H1 (cell line): Measurements from ENCODE around the gene MGME1. TPM values are rescaled to one million over a fixed set of nuclear protein-coding genes. Genes with fewer than 3 reads are reported as not detected.

Source experiments
- CTCF ChIA-PET: fragments of 300-600 bp; sonication (Branson Sonifier 250); formaldehyde crosslinking; loops from one replicate; lab custom pipeline; 2021; ENCODE audit not compliant: partially characterized antibody; lab: Charles Lee
- POLR2A ChIA-PET: fragments of 300-600 bp; sonication (Branson Sonifier 250); formaldehyde crosslinking; loops from one replicate; lab custom pipeline; 2021; ENCODE audit warnings: inconsistent platforms; ENCODE audit not compliant: partially characterized antibody; lab: Charles Lee
- DNase-seq, 2 experiments: peaks; one replicate each; pipeline versions ENCODE4 v3.0.0 to v3.0.0-alpha.2; 2010 to 2022; ENCODE audit warnings: low spot score in 2 of 2, low read depth in 1 of 2, mixed read lengths in 1 of 2
- FAIRE-seq: peaks from 2 replicates; lab custom pipeline; 2011; peaks lifted over from hg19 to GRCh38; lab: Jason Lieb, UNC
- H2AFZ ChIP-seq: 2 replicates; pipeline ENCODE4 v1.8.1; 2012; ENCODE audit warnings: low read length, inconsistent platforms
- H2AK5ac ChIP-seq: 2 replicates; pipeline ENCODE4 v1.6.1; 2013; ENCODE audit warnings: low read depth, low read length
- H2BK120ac ChIP-seq: replicated peaks from 2 replicates; pipeline ENCODE3; 2013; ENCODE audit warnings: low read depth, low read length, inconsistent platforms
- H2BK12ac ChIP-seq: 2 replicates; pipeline ENCODE4 v1.6.1; 2013; ENCODE audit warnings: low read depth, low read length
- H2BK15ac ChIP-seq: 2 replicates; pipeline ENCODE4 v1.6.1; 2013; ENCODE audit warnings: low read length
- H2BK20ac ChIP-seq: 2 replicates; pipeline ENCODE4 v1.6.1; 2013; ENCODE audit warnings: low read length
- H2BK5ac ChIP-seq: 2 replicates; pipeline ENCODE4 v1.6.1; 2013; ENCODE audit warnings: low read depth, low read length
- H3K14ac ChIP-seq: 2 replicates; pipeline ENCODE4 v1.6.1; 2013; ENCODE audit warnings: inconsistent platforms; ENCODE audit not compliant: insufficient read length
- H3K18ac ChIP-seq: 2 replicates; pipeline ENCODE4 v1.6.1; 2013; ENCODE audit warnings: low read length; ENCODE audit errors: extremely low read depth
- H3K23ac ChIP-seq: 2 replicates; pipeline ENCODE4 v1.6.1; 2013; ENCODE audit warnings: inconsistent platforms; ENCODE audit not compliant: insufficient read length
- H3K23me2 ChIP-seq: 2 replicates; pipeline ENCODE4 v1.6.1; 2013; ENCODE audit warnings: low read depth, low read length
- H3K27ac ChIP-seq: 2 replicates; pipeline ENCODE4 v1.6.1; 2011; ENCODE audit warnings: low read depth, low read length, inconsistent platforms
- H3K27me3 ChIP-seq, 4 experiments: replicated peaks in 1 of 4; 1 replicate in 1 of 4; 2 replicates in 3 of 4; pipeline versions ENCODE4 v1.6.1 to v1.8.1; 2011 to 2013; ENCODE audit warnings: low read length in 3 of 4, mild to moderate bottlenecking in 3 of 4, inconsistent platforms in 2 of 4, mixed read lengths in 2 of 4, moderate library complexity in 1 of 4; ENCODE audit not compliant: control insufficient read depth in 3 of 4, insufficient read depth in 3 of 4; ENCODE audit errors: extremely low read depth in 1 of 4
- H3K36me3 ChIP-seq, 4 experiments: 2 replicates each; pipeline versions ENCODE4 v1.6.1 to v1.8.1; 2011 to 2013; ENCODE audit warnings: mild to moderate bottlenecking in 4 of 4, low read length in 3 of 4, moderate library complexity in 2 of 4, control low read depth in 1 of 4, inconsistent platforms in 1 of 4; ENCODE audit not compliant: insufficient read depth in 4 of 4, control insufficient read depth in 2 of 4
- H3K4ac ChIP-seq: replicated peaks from 2 replicates; pipeline ENCODE3; 2013; ENCODE audit warnings: low read length, low read depth, mixed read lengths, inconsistent platforms; ENCODE audit not compliant: insufficient read length
- H3K4me1 ChIP-seq, 4 experiments: replicated peaks in 1 of 4; 1 replicate in 1 of 4; 2 replicates in 3 of 4; pipeline versions ENCODE4 v1.6.1 to v1.8.1; 2011 to 2013; ENCODE audit warnings: low read length in 3 of 4, inconsistent platforms in 2 of 4, mixed read lengths in 1 of 4; ENCODE audit not compliant: insufficient read depth in 4 of 4, control insufficient read depth in 3 of 4
- H3K4me2 ChIP-seq, 2 experiments: 2 replicates each; pipeline versions ENCODE4 v1.6.1 to v1.8.1; 2011 to 2013; ENCODE audit warnings: low read depth in 2 of 2, low read length in 2 of 2, control low read depth in 1 of 2, inconsistent platforms in 1 of 2, mild to moderate bottlenecking in 1 of 2; ENCODE audit not compliant: insufficient read depth in 1 of 2
- H3K4me3 ChIP-seq, 4 experiments: fragments of 200-600, 300-600 bp in 1 of 4; sonication (generic), shearing (Covaris generic), sonication (Bioruptor Twin) in 1 of 4; 2 replicates each; pipeline versions ENCODE4 v1.5.1 to v1.8.1; 2011 to 2016; ENCODE audit warnings: low read length in 4 of 4, low read depth in 3 of 4, control low read depth in 2 of 4, inconsistent platforms in 2 of 4, mild to moderate bottlenecking in 2 of 4, mixed read lengths in 1 of 4, moderate library complexity in 1 of 4; ENCODE audit not compliant: insufficient read depth in 2 of 4; ENCODE audit errors: extremely low read depth in 1 of 4
- H3K56ac ChIP-seq: replicated peaks from 2 replicates; pipeline ENCODE3; 2013; ENCODE audit warnings: low read depth, mild to moderate bottlenecking, mixed read lengths, low read length, inconsistent platforms; ENCODE audit not compliant: insufficient read length
- H3K79me1 ChIP-seq: 2 replicates; pipeline ENCODE4 v1.6.1; 2013; ENCODE audit warnings: low read depth, low read length, control low read depth
- H3K79me2 ChIP-seq, 2 experiments: 2 replicates each; pipeline versions ENCODE4 v1.6.1 to v1.8.1; 2012 to 2013; ENCODE audit warnings: low read length in 2 of 2, mild to moderate bottlenecking in 2 of 2, inconsistent platforms in 1 of 2; ENCODE audit not compliant: insufficient read depth in 2 of 2, control insufficient read depth in 1 of 2
- H3K9ac ChIP-seq, 4 experiments: replicated peaks in 1 of 4; 1 replicate in 1 of 4; 2 replicates in 3 of 4; pipeline versions ENCODE4 v1.6.1 to v1.8.1; 2011 to 2013; ENCODE audit warnings: low read depth in 3 of 4, low read length in 3 of 4, control low read depth in 2 of 4, mild to moderate bottlenecking in 2 of 4, moderate library complexity in 2 of 4, inconsistent platforms in 1 of 4; ENCODE audit errors: extremely low read depth in 1 of 4
- H3K9me3 ChIP-seq, 2 experiments: 2 replicates each; pipeline versions ENCODE4 v1.6.1 to v1.8.1; 2012 to 2013; ENCODE audit warnings: mild to moderate bottlenecking in 2 of 2, moderate library complexity in 2 of 2, control low read depth in 1 of 2, inconsistent platforms in 1 of 2, low read depth in 1 of 2, low read length in 1 of 2, mixed read lengths in 1 of 2; ENCODE audit not compliant: insufficient read depth in 2 of 2
- H4K20me1 ChIP-seq, 2 experiments: replicated peaks in 1 of 2; 2 replicates each; pipeline versions ENCODE3 to v1.8.1; 2011 to 2013; ENCODE audit warnings: inconsistent platforms in 2 of 2, low read length in 2 of 2, mild to moderate bottlenecking in 1 of 2; ENCODE audit not compliant: insufficient read depth in 2 of 2, control insufficient read depth in 1 of 2
- H4K5ac ChIP-seq: 2 replicates; pipeline ENCODE4 v1.6.1; 2013; ENCODE audit warnings: low read length, low read depth, mixed read lengths, inconsistent platforms; ENCODE audit not compliant: insufficient read length
- H4K8ac ChIP-seq: 2 replicates; pipeline ENCODE4 v1.8.0; 2013; ENCODE audit warnings: mild to moderate bottlenecking, moderate library complexity, low read length, inconsistent platforms; ENCODE audit not compliant: insufficient read depth; ENCODE audit errors: extremely low read depth
- H4K91ac ChIP-seq: replicated peaks from 2 replicates; pipeline ENCODE3; 2013; ENCODE audit warnings: low read length, mixed read lengths, inconsistent platforms; ENCODE audit not compliant: insufficient read length
- BCL11A ChIP-seq, 2 experiments: IDR thresholded peaks; one replicate each; pipeline ENCODE4 v1.6.1; 2011; ENCODE audit warnings: low read depth in 2 of 2, low read length in 2 of 2, mild to moderate bottlenecking in 2 of 2
- EP300 ChIP-seq, 2 experiments: IDR thresholded peaks; 1 replicate in 1 of 2; 2 replicates in 1 of 2; pipeline ENCODE4 v1.6.1; 2011 to 2012; ENCODE audit warnings: low read depth in 2 of 2, low read length in 2 of 2, mild to moderate bottlenecking in 2 of 2, borderline replicate concordance in 1 of 2, inconsistent platforms in 1 of 2, moderate library complexity in 1 of 2
- WGBS, 2 experiments: shearing (Covaris generic) in 1 of 2; methylation state at CpG; one replicate each; pipeline versions ENCODE4 v1.1.6 to v1.1.7; 2013 to 2015; ENCODE audit warnings: low lambda C conversion rate in 2 of 2, mixed read lengths in 2 of 2, inconsistent platforms in 1 of 2, low coverage in 1 of 2, missing lambda C conversion rate in 1 of 2; ENCODE audit not compliant: insufficient replicate concordance in 2 of 2, insufficient coverage in 1 of 2, insufficient read length in 1 of 2; ENCODE audit errors: extremely low coverage in 1 of 2, missing lambda C conversion rate in 1 of 2; 5-methylcytosine and 5-hydroxymethylcytosine counted together
- polyA plus RNA-seq, 7 experiments: library from polyadenylated mRNA; depleted of rRNA in 3 of 7; stranded (reverse) in 5 of 7; unstranded in 2 of 7; fragments of >200 nt in 5 of 7; fragments of 200-250 nt in 2 of 7; gene quantifications; 1 replicate in 5 of 7; 2 replicates in 1 of 7; 4 replicates in 1 of 7; pipeline versions ENCODE4 v1.2.1 to v1.2.3, GENCODE V29; 2011 to 2013; ENCODE audit warnings: missing spikeins in 2 of 7, mixed read lengths in 2 of 7
- total RNA-seq: library from RNA; stranded (reverse); fragmentation: NEBNext Ultra II Directional; extraction: Animal tissue kit (Norgen Biotek cat#: 25700); gene quantifications from 2 replicates; pipeline ENCODE4 v1.2.1, GENCODE V29; 2021

The MGME1 gene
- total and polyA plus RNA-seq, 2 of the 8 experiments (the other 6 are each of a cell fraction or from before 2014, with no cell fraction given), result 27.7 to 59.0 TPM

DNA sequence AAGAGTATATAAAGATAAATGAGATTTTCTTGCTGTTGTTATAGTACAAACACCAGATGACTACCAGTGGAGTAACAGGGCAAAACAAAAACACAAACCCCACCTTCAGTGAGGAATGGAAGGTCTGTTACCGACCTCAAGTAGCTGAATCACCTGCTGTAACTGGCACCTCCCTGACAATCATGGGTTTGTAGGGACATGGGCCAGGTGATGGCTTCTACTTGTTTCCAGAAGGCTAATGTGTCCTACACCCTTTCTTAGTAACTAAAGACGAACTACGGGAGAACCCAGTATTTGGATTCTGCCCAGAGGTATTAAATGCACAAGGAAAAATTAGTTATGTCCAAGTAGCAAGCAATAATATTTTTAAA is 27.0 kb upstream of the MGME1 start:
- ChIA-PET POLR2A (interaction anchor here (0.6 to 1.8 kb wide), 8 partner anchors 15 to 168 kb away, joined by 3 to 6 read pairs (median 4); partner anchors contain the start of genes MGME1 and SNX5), CTCF (interaction anchor here (1.2 kb wide), 1 partner anchor 304 kb away, joined by 4 read pairs; no protein-coding TSS in a partner anchor)
- Histone ChIP-seq H2BK15ac (no peak overlapping the region), H3K23me2 (no peaks in the 10 kb centered on the region), H2AK5ac (no peak overlapping the region), H4K20me1 (peaks cover 7 to 27% of the 10 kb centered on the region in 2 experiments), H3K27me3 (no peaks in the 10 kb centered on the region), H2BK5ac (no peak overlapping the region), H3K4ac (no peak overlapping the region), H3K9me3 (no peaks in the 10 kb centered on the region), H3K18ac (no peak overlapping the region), H3K79me1 (no peaks in the 10 kb centered on the region; the same call in 1 of the 2 replicates), H4K91ac (no peak overlapping the region), H4K5ac (no peak overlapping the region), H2BK12ac (no peak overlapping the region), H3K36me3 (peaks cover 29 to 60% (median 51%) of the 10 kb centered on the region in 4 experiments), H3K56ac (no peak overlapping the region), H4K8ac (no peak overlapping the region), H2BK20ac (no peak overlapping the region), H3K4me2 (no peak overlapping the region), H2BK120ac (no peak overlapping the region), H3K27ac (no peak overlapping the region), H3K23ac (no peak overlapping the region), H3K4me3 (no peak overlapping the region), H3K4me1 (peaks cover 10 to 18% (median 15%) of the 10 kb centered on the region in 4 experiments), H3K9ac (no peak overlapping the region), H3K14ac (no peak overlapping the region), H3K79me2 (peaks cover 0 to 13% of the 10 kb centered on the region in 2 experiments; a peak in 2 of 4 replicates), H2AFZ (no peak overlapping the region)
- FAIRE-seq (no peak), DNase-seq (no peak)
- 88% methylated on average over 3 of the region's 3 CpGs; no CpG with 5 or more reads in 1 of the 2 experiments for WGBS, 2 experiments
- TF ChIP-seq BCL11A (IDR thresholded peaks at IDR 0.05; ENCODE audit: low read depth in 2 of 2, low read length in 2 of 2), result no peak
- no peak for TF ChIP-seq EP300 (IDR thresholded peaks at IDR 0.05; ENCODE audit: borderline replicate concordance in 1 of 2, low read depth in 2 of 2, low read length in 2 of 2)
